ENCODE measurements around the gene IL36RN.
A peak's percentile ranks its signal among the peaks of the same experiment; 100 is the strongest.

The IL36RN gene

GRCh38 chr2:113104054-113104611, 45.1 kb downstream of the IL36RN start:
- peak; percentile 7 to 59 for DNase-seq

DNA sequence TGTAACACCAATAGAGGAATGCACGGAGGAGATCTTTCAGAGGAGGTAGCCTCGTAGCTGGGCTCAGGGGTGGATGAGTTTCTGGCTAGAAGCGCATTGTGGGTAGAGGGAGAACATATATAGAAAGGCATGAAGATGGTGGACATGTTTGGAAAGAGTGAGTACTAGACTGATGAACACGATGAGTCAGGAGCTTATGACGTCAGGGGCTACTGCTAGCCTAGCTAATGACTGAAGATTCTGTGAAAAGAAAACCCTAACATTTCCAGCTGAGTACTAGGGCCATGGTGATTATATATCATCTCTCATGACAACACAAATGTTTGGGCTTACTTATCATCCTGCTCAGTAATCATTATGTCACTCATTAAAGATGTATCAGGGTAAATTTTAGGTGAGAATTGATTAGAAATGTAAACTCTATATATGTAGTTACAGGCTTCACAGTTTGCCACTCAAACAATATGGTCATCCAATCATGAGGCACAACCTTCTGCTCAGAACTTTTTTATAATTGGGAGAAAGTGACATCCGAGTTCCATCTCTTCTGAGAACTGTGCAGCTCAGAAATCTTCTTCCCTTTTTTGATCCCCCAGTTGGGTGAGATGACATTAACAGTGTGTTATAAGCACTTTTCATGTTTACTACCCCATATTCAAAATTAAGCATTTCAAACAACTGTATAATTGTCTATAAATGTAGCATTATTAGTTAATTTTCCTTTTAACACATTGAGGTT, 46.2 kb downstream of the IL36RN start:
- DNase-seq = peak; percentile 9 to 56

- no peak for DNase-seq
Observed at GRCh38 chr2:113111121-113111520, 52.1 kb downstream of the IL36RN start.

DNA sequence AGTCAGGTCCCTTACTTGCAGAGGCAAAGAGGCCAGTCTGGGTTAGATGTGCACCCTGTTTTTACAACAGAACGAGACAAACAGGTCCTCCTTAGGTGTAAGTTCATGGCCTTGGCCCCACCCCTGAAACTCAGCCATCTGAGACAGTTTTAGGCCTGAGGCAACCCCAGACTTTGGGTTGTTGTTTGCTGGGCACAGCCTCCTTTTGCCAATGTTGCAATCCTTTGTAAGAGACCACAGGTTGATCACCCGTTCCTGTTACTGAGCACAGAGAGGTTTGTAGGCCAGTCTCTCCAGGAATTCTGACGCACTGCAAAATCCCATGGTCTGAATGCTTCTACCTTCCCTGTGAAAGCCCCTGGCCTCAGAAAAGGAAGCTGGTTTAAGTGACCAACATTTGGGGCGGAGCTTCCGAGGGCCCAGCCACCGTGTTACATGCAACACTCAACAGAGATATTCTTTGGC, 52.9 kb downstream of the IL36RN start:
- DNase-seq = no peak

- DNase-seq = no peak
Observed at GRCh38 chr2:113112441-113112840, 53.4 kb downstream of the IL36RN start.

DNA sequence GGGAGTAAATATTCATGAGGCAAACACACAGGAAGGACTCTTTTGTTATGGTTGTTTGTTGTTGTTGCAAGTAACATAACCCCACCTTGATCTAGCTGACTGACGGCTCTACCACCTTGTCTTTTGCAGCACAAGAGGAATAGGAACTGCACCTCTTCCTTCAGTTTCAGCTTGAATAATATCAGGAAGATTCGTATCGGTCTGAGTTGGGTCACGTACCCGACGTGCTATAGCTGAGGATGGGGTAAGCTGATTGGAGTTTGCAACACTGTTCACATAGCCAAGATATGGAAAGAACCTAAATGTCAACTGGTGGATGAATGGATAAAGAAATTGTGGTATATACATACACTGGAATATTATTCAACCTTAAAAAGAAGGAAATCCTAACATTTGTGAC, 53.9 kb downstream of the IL36RN start:
- no peak for DNase-seq

DNA sequence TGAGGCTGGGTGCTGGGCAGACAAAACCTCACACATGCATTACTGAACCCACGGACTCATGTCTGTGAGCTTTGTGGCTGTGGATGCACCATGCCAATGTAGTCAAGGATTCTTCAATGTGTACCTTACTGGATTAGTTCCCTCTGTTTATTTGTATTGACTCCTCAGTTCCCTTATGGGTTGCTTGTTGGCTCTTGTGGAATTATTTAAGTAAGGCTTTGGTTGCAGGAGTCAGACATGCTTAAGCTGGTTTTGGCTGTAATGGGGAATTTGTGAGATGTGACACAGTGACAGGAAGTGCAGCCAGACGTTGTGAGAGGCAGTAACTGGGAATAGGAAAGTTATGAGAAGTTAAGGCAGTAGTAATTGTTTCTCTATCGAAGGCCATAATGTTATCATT, 54.8 kb downstream of the IL36RN start:
- DNase-seq = no peak

Data from stimulated activated CD4-positive, alpha-beta T cell treated with anti-CD3 and anti-CD28 coated beads, Interleukin-4, amount 100 ng/mL, for 4 hours (primary cell).